Kidney (tissue), 22 donors: ENCODE data around the gene ZFP36. TPM values are rescaled to one million over a fixed set of nuclear protein-coding genes. Genes with fewer than 3 reads are reported as not detected.
A peak's percentile ranks its signal among the peaks of the same experiment; 100 is the strongest.

Experiments
- DNase-seq, 5 donors: peaks; one replicate each; pipeline ENCODE4 v3.0.0-alpha.2; 2013 to 2020
- FAIRE-seq: peaks from 2 replicates; lab custom pipeline; 2012; peaks lifted over from hg19 to GRCh38; lab: Jason Lieb, UNC
- H3K27ac ChIP-seq, 2 donors: one replicate each; pipeline ENCODE4 v1.7.0; 2013; ENCODE audit warnings: low read depth in 2 of 2, low read length in 2 of 2, inconsistent platforms in 1 of 2
- H3K27me3 ChIP-seq: one replicate; pipeline ENCODE4 v1.7.1; 2013; ENCODE audit warnings: low read length, inconsistent platforms; ENCODE audit not compliant: control insufficient read depth, insufficient read depth
- H3K36me3 ChIP-seq, 3 donors: one replicate each; pipeline versions ENCODE4 v1.7.0 to v1.7.1; 2013; ENCODE audit warnings: low read length in 3 of 3, control low read depth in 1 of 3, inconsistent platforms in 1 of 3; ENCODE audit not compliant: insufficient read depth in 3 of 3, control insufficient read depth in 2 of 3
- H3K4me1 ChIP-seq, 3 donors: one replicate each; pipeline versions ENCODE4 v1.7.0 to v1.7.1; 2013; ENCODE audit warnings: low read length in 3 of 3, inconsistent platforms in 1 of 3, low read depth in 1 of 3; ENCODE audit not compliant: control insufficient read depth in 2 of 3, insufficient read depth in 2 of 3
- H3K4me3 ChIP-seq, 3 donors: one replicate each; pipeline versions ENCODE4 v1.7.0 to v1.8.1; 2013; ENCODE audit warnings: low read length in 3 of 3, control low read depth in 1 of 3, inconsistent platforms in 1 of 3
- H3K9ac ChIP-seq, 3 donors: one replicate each; pipeline versions ENCODE4 v1.7.0 to v1.7.1; 2013; ENCODE audit warnings: low read length in 3 of 3, control low read depth in 1 of 3, inconsistent platforms in 1 of 3
- H3K9me3 ChIP-seq, 3 donors: one replicate each; pipeline versions ENCODE4 v1.7.0 to v1.7.1; 2013; ENCODE audit warnings: low read length in 3 of 3, control low read depth in 1 of 3, inconsistent platforms in 1 of 3; ENCODE audit not compliant: control insufficient read depth in 2 of 3, insufficient read depth in 1 of 3
- intact Hi-C: fragments of 100-400 bp; cut with DNase I; formaldehyde crosslinking; loops from one replicate; pipeline ENCODE4 v1.11.1; 2022
- long read RNA-seq, 10 donors: library from polyadenylated mRNA in 1 of 10; unstranded in 1 of 10; transcript quantifications; one replicate each; pipeline ENCODE4 v2.0.0 and lab custom pipeline, GENCODE V29; 2021 to 2026
- polyA plus RNA-seq: library from polyadenylated mRNA; stranded (reverse); fragments of 350-450 nt; fragmentation: Illumina TruSeq; extraction: RNeasy Lipid Tissue Mini Kit (QIAGEN cat#74804); gene quantifications from one replicate; pipeline ENCODE4 v1.2.3, GENCODE V29; 2014; ENCODE audit warnings: low read depth, low replicate concordance; ENCODE audit not compliant: insufficient read depth
- total RNA-seq: library from RNA; stranded (reverse); fragmentation: NEBNext Ultra II Directional; extraction: Animal tissue kit (Norgen Biotek cat#: 25700); gene quantifications from one replicate; pipeline ENCODE4 v1.2.1, GENCODE V29; 2021
- TF ChIP-seq, protein P1 (sequence below): IDR thresholded peaks from 3 replicates; pipeline ENCODE4 v1.5.1; 2012; ENCODE audit warnings: mild to moderate bottlenecking, moderate library complexity, borderline replicate concordance; ENCODE audit not compliant: insufficient read depth; ENCODE audit errors: extremely low read depth
- donor health status: control.
- donor health status: control.
- donor health status: control.
- donor health status: control.
- donor health status: control.
- donor health status: DM: yes; HTN: yes; CAD: no.
- donor health status: Normal renal cell carcinoma (clear cell type).

The ZFP36 gene
- total RNA-seq = 132 TPM
- polyA plus RNA-seq = 87.9 TPM
- long read RNA-seq, donor 1, partial matches to known transcripts = 0 of 1 reads
- long read RNA-seq, donor 1, other reads (novel, unspliced or antisense) = 0 of 1 reads
- long read RNA-seq, donor 2, transcript ZFP36-203 (2 exons, 1,786 nt) = major isoform, 8 of 8 reads
- long read RNA-seq, donor 2, partial matches to known transcripts = 0 of 8 reads
- long read RNA-seq, donor 2, other reads (novel, unspliced or antisense) = 0 of 8 reads
- long read RNA-seq, donor 3, transcript ZFP36-203 (2 exons, 1,786 nt) = major isoform, 31 of 32 reads
- long read RNA-seq, donor 3, partial matches to known transcripts = 0 of 32 reads
- long read RNA-seq, donor 3, other reads (novel, unspliced or antisense) = 0 of 32 reads
- long read RNA-seq, donor 4, transcript ZFP36-203 (2 exons, 1,786 nt) = major isoform, 7 of 7 reads
- long read RNA-seq, donor 4, partial matches to known transcripts = 0 of 7 reads
- long read RNA-seq, donor 4, other reads (novel, unspliced or antisense) = 0 of 7 reads
- long read RNA-seq, donor 5, partial matches to known transcripts = 0 of 1 reads
- long read RNA-seq, donor 5, other reads (novel, unspliced or antisense) = 0 of 1 reads
- long read RNA-seq, donor 6, partial matches to known transcripts = 0 of 1 reads
- long read RNA-seq, donor 6, other reads (novel, unspliced or antisense) = 0 of 1 reads
- long read RNA-seq, donor 7, transcript ZFP36-203 (2 exons, 1,786 nt) = major isoform, 41 of 99 reads
- long read RNA-seq, donor 7, partial matches to known transcripts = 0 of 99 reads
- long read RNA-seq, donor 7, other reads (novel, unspliced or antisense) = 58 of 99 reads
- long read RNA-seq, donor 8, transcript ZFP36-203 (2 exons, 1,786 nt) = major isoform, 17 of 17 reads
- long read RNA-seq, donor 8, partial matches to known transcripts = 0 of 17 reads
- long read RNA-seq, donor 8, other reads (novel, unspliced or antisense) = 0 of 17 reads
- long read RNA-seq, donor 9, transcript ZFP36-203 (2 exons, 1,786 nt) = major isoform, 9 of 9 reads
- long read RNA-seq, donor 9, partial matches to known transcripts = 0 of 9 reads
- long read RNA-seq, donor 9, other reads (novel, unspliced or antisense) = 0 of 9 reads
- long read RNA-seq, donor 10, transcript ZFP36-203 (2 exons, 1,786 nt) = major isoform, 13 of 13 reads
- long read RNA-seq, donor 10, partial matches to known transcripts = 0 of 13 reads
- long read RNA-seq, donor 10, other reads (novel, unspliced or antisense) = 0 of 13 reads

DNA sequence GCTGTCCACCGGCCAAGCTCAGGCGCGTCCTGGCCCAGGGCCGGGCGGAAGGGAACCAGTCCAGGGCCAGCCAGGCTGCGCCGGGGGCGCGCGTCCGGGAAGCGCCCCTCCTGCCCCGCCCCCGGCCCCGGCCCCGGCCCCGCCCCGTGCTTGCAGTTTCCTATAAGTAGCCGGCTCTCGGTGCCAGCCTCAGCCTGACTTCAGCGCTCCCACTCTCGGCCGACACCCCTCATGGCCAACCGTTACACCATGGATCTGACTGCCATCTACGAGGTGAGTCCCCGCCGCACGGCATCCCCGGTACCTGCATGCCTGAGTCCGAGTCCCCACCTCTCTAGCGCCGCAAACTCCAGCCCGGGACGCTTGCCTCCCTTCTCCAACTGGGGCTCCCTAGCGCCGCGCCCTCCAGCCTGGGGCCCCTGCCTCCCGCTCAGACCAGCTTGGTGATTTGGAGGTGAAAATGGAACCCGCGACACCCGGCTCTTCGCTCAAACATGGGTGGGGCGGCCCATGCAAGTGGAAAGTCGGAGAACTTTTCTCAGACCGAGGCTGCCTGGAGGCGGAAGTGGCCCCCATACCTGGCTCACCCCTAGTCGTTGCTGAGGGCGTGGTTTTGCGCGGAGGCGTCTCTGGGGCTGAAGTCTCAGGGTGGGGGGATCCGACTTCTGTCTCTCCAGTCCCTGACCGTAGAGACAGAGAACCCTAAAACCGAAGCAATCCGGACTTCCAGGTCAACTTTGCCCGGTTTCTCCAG is at the start of gene ZFP36:
Gene ZFP36, plus strand, starts transcription at position 192 of the 754 bp plus-strand sequence. Its CDS starts 58 bp downstream, at position 250.
- TF ChIP-seq, protein P1, sequence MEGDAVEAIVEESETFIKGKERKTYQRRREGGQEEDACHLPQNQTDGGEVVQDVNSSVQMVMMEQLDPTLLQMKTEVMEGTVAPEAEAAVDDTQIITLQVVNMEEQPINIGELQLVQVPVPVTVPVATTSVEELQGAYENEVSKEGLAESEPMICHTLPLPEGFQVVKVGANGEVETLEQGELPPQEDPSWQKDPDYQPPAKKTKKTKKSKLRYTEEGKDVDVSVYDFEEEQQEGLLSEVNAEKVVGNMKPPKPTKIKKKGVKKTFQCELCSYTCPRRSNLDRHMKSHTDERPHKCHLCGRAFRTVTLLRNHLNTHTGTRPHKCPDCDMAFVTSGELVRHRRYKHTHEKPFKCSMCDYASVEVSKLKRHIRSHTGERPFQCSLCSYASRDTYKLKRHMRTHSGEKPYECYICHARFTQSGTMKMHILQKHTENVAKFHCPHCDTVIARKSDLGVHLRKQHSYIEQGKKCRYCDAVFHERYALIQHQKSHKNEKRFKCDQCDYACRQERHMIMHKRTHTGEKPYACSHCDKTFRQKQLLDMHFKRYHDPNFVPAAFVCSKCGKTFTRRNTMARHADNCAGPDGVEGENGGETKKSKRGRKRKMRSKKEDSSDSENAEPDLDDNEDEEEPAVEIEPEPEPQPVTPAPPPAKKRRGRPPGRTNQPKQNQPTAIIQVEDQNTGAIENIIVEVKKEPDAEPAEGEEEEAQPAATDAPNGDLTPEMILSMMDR = no peak
- Histone ChIP-seq H3K36me3 (peaks cover 0 to 22% (median 6%) of the 10 kb centered on the region in 3 donors), H3K4me1 (peaks cover 17 to 31% (median 29%) of the 10 kb centered on the region in 3 donors), H3K27me3 (no peaks in the 10 kb centered on the region), H3K4me3 (peak within 1 kb of the TSS; percentile 86 to 99 (median 96)), H3K9me3 (no peaks in the 10 kb centered on the region), H3K9ac (peak within 1 kb of the TSS; percentile 79 to 100 (median 95)), H3K27ac (peak within 1 kb of the TSS; percentile 97 to 99)
- intact Hi-C loops = no loop called here
- DNase-seq = peak; percentile 87 to 95 (median 92)
- FAIRE-seq = no peak

DNA sequence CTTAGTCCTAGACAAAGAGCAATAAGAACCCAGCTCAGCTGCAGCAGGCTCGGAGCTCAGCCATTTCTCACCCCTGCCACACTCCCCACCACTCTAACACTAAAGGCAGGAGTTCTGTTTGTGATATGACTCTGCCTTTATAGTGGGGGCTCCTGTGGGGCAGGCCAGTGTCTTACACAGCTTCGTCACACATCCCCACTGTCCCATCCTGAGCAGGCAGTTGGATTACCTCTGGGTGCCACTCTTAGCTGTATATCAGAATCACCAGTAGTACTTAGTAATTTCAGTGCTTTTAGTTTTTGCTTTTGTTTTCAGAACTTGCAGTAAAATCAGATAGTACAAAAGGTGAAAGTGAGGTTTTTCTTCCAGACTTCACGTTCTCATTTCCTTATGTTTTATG is 47.6 kb upstream of the ZFP36 start:
- no peaks in the 10 kb centered on the region for H3K27me3 ChIP-seq
- FAIRE-seq (no peak), DNase-seq (no peak)
- peaks cover 0 to 17% (median 17%) of the 10 kb centered on the region in 3 donors for H3K4me1 ChIP-seq
- H3K36me3 ChIP-seq = peaks cover 6 to 61% (median 43%) of the 10 kb centered on the region in 3 donors
- H3K9ac ChIP-seq = no peak overlapping the region
- no peak overlapping the region for H3K27ac ChIP-seq
- H3K9me3 ChIP-seq = no peaks in the 10 kb centered on the region
- intact Hi-C loops = no loop called here
- TF ChIP-seq, protein P1 = no peak
- H3K4me3 ChIP-seq = no peak overlapping the region

- H3K9ac ChIP-seq = no peak overlapping the region
- H3K4me1 ChIP-seq = peaks cover 0 to 19% (median 17%) of the 10 kb centered on the region in 3 donors
- no peak for FAIRE-seq
- H3K9me3 ChIP-seq = no peaks in the 10 kb centered on the region
- peaks cover 7 to 52% (median 38%) of the 10 kb centered on the region in 3 donors for H3K36me3 ChIP-seq
- intact Hi-C loops = no loop called here
- TF ChIP-seq, protein P1 = no peak
- DNase-seq = no peak
- H3K27ac ChIP-seq = no peak overlapping the region
- no peaks in the 10 kb centered on the region for H3K27me3 ChIP-seq
- no peak overlapping the region for H3K4me3 ChIP-seq
Observed at GRCh38 chr19:39360599-39360998, 46.0 kb upstream of the ZFP36 start.
